ENCODE data around the gene AGT.

DNA sequence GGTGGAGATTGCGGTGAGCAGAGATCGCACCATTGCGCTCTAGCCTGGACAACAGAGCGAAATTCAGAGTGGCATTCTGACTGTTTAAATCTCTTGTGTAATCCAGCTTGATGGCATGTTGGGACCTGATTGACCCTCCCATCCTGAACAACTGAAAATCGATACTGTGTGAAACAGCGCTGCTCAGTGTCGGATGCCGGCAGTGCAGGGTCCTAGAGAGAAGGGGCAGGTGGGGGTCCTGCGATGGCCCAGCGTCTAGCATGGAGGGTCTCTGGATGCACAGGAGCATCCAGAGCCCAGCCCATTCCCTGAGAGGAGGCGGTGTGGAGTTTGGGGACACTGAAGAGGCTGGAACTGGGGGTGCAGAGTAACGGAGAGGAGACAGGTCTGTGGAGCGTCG is 15.8 kb downstream of the AGT start:
- TF ChIP-seq, protein P1, sequence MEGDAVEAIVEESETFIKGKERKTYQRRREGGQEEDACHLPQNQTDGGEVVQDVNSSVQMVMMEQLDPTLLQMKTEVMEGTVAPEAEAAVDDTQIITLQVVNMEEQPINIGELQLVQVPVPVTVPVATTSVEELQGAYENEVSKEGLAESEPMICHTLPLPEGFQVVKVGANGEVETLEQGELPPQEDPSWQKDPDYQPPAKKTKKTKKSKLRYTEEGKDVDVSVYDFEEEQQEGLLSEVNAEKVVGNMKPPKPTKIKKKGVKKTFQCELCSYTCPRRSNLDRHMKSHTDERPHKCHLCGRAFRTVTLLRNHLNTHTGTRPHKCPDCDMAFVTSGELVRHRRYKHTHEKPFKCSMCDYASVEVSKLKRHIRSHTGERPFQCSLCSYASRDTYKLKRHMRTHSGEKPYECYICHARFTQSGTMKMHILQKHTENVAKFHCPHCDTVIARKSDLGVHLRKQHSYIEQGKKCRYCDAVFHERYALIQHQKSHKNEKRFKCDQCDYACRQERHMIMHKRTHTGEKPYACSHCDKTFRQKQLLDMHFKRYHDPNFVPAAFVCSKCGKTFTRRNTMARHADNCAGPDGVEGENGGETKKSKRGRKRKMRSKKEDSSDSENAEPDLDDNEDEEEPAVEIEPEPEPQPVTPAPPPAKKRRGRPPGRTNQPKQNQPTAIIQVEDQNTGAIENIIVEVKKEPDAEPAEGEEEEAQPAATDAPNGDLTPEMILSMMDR (optimal IDR thresholded peaks at IDR 0.05 in 1 of 3, IDR thresholded peaks at IDR 0.05 in 1 of 3, conservative IDR thresholded peaks at IDR 0.05 in 1 of 3; ENCODE audit: extremely low read depth in 1 of 3, insufficient read depth in 2 of 3, low read length in 3 of 3), result peak in 1 of 3 experiments; percentile 21
- no peak for TF ChIP-seq EZH2 (IDR thresholded peaks at IDR 0.05; ENCODE audit: low read length)
